GM21360 (cell line): Measurements from ENCODE around the gene ROBO1.

Source experiments
- ATAC-seq: cut with Tn5 transposase; IDR thresholded peaks from one replicate; pipeline ENCODE4 v1.9.1; 2021; ENCODE audit warnings: mild to moderate bottlenecking, moderate library complexity; ENCODE audit not compliant: unreplicated experiment

The ROBO1 gene

GRCh38 chr3:78992830-78993229 lies 775.0 kb downstream of the ROBO1 start:
- no peak for ATAC-seq

DNA sequence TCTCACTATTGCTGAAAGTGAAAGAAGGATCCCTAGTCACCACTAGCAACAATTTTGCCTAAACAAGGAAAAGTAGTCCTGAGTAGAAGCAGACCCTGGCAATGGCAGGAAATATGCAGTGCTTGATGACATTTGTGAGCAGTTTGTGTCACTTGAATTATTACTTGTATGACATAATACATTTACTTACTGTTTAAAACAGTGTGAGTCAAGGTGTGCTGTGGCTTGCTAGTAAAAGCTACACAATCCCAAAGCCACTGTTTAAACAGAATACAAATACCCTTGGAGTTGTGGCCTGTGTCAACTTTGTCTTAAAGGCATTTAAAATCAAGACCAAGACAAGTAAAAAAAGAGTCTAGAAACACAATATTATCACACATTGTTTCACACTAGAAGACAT lies 775.4 kb downstream of the ROBO1 start:
- no peak for ATAC-seq

DNA sequence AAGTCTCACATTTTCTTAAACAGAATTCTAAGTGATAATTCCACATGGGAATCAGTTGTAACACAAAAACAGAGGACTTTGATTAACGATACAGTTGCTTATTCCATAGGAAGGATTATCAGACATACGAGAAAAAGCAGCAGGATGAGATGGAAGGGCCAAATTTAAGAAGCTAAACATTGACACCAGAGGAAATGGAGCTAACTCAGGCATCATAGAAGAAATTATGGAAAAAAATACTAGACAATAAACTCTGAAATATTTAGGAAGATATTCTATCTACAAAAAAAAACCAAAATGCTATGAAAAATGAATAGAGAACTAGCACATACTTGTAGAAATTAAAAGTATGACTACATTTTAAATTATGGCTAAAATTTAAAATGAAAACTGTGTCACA lies 776.1 kb downstream of the ROBO1 start:
- ATAC-seq, result no peak

DNA sequence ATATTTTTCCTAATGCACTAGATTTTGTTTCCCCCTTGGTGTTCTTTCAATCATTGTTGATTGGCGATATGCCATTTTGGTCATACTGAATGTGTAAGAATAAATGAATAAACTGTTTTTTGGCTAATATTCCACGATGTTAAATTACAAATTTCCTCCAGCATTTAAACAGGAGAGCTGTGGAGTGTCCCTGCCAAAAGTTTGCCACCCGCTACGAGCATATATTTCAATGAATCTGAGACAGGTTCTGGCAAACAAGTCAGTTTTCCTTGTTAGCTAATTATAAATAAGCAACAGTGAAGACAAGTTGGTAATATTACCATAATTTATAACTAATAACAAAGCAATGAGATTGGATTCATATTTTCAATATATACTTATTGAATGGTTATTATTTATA lies 777.6 kb downstream of the ROBO1 start:
- ATAC-seq, result no peak

GRCh38 chr3:78988324-78988723 lies 779.5 kb downstream of the ROBO1 start:
- ATAC-seq, result no peak

- no peak for ATAC-seq
These were observed 781.2 kb downstream of the ROBO1 start for GRCh38 chr3:78986416-78987101.

DNA sequence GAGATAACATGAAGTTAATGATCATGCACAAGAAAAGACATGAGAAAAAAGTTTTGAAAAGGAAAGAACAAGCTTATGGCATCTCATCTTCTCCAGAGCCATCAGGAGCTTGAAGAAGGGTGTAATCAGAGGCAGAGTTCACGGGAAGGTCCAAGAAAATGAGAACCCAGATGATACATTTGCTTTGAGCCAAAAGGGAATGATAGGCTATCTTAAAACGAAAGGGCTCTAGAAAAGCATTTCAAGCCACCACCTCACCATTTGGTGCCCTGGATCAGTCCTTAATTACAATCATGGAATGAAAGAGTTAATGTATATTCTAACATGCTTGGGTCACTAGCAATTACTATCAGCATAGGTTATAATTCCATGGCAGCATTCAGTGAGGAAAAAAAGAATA lies 781.8 kb downstream of the ROBO1 start:
- ATAC-seq, result no peak

DNA sequence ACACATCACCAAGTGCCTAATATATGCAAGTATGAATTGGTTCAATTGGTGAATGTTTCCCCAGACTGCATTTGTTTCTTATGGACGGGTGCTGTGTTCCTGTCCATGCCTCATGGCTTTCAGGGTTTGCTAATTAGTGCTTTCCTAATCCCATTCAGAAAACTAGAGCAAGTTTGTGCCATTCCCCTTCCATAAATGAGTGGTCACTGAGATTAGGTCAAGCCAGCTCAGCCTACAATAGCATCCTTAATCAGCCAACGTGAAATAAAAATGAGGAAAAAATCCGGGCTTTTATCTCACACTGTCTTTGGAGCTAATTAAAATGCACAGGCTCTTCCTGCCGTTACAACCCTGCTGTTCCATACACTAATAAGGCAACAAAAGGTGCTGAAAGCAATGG lies 788.8 kb downstream of the ROBO1 start:
- no peak for ATAC-seq

GRCh38 chr3:78978037-78978436 lies 789.8 kb downstream of the ROBO1 start:
- ATAC-seq, result no peak

DNA sequence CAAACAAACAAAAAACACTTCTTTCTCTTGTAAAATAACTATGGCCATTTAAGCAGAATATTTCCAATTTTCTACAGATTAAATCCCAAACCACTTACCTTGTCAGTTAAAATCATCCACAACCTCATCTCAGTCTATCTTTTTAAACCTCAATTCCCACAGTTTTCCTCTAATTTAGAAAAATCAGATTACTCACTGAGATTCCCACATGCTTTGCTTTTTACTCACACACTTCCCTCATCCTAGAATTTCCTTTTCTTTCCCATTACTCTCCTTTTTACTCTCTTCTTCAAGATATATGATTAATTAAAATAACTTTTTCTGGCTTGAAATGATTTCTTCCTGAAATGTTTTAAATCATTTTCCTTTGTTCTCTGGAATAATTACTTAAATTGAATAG lies 790.7 kb downstream of the ROBO1 start:
- ATAC-seq, result no peak

- ATAC-seq, result no peak
These were observed 791.6 kb downstream of the ROBO1 start for GRCh38 chr3:78976200-78976599.

DNA sequence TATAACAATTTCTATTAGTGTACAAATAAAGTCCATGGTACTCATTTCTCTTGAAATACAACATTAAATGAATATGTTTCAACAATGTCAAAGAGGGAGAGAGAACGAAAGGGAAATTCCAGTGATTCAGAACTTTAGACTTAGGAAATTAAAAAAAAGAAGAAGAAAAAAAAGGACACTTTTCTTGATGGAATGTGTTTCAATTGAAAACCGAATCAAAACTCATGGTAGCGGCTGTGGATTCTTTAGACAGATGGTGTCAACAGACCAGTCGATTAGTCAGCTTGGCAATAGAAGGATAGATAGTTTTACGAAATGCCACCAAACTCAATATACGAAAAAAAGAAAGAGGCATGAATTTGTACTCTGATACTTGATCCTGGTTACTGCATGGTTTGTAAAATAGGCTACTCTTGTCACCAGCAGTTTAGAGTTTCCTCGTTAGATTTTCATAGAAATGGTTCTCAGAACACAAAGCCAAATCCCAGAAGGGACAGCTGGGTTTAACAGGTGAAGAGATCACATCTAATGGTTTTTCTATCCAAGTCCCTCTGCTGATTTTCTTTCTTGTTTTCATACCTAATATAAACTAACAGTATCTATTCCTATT lies 793.5 kb downstream of the ROBO1 start:
- ATAC-seq, result no peak

- ATAC-seq, result no peak
These were observed 795.0 kb downstream of the ROBO1 start for GRCh38 chr3:78972617-78973301.

DNA sequence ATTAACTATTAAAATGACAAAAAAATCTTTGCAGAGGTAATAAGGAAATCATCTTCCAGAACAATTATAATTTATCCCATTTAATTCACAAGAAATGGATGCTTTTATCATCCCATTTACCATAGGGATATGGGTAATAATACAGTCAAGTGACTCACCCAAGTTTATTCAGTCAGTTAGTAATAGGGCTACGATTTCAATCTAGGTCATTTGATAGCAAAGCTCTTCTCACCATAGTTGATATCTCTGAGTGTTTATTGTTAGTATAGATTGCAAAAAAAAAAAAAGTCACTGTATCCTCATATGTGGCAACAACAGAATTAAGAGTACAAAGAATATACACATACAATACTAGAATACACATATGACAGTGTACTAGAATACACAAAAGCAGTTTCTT lies 797.1 kb downstream of the ROBO1 start:
- no peak for ATAC-seq

DNA sequence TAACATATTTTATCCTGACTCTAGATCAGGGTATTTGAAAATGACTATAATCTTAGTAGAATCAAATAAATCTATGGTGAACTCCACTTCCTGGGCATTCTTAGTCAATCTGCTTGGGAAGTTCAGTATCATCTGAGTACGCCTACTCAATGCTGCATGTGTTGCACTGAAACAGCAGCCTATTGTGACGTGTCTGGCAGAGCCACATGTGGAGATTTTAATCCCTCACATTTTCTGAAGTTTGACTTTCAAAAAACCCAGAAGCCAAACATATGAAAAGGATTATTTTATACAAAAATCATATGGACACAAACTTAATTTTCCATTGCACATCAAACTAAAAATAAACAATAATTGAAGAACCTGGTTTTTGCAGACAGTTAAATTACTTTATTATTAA lies 798.3 kb downstream of the ROBO1 start:
- no peak for ATAC-seq

GRCh38 chr3:78967061-78967460 lies 800.7 kb downstream of the ROBO1 start:
- ATAC-seq, result no peak

- ATAC-seq, result no peak
These were observed 804.0 kb downstream of the ROBO1 start for GRCh38 chr3:78963771-78964170.

DNA sequence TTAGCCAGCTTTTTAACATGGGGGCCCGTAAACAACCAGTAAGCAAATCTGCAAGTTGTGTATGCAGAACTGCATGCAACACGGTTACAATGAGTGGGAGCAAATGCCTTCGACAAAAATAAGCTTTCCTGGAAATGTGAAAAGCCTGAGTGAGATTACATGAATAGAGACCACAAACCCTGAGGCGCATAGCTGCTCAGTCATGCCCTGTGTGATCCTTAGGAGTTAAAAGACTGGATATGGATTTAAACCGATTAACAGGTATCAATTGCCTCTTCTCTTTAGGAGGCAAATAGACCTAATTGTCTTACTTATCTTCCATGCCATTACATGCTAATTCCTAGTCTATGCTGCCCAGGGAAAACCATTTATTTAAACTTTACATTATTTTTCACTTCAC lies 810.3 kb downstream of the ROBO1 start:
- ATAC-seq, result no peak

DNA sequence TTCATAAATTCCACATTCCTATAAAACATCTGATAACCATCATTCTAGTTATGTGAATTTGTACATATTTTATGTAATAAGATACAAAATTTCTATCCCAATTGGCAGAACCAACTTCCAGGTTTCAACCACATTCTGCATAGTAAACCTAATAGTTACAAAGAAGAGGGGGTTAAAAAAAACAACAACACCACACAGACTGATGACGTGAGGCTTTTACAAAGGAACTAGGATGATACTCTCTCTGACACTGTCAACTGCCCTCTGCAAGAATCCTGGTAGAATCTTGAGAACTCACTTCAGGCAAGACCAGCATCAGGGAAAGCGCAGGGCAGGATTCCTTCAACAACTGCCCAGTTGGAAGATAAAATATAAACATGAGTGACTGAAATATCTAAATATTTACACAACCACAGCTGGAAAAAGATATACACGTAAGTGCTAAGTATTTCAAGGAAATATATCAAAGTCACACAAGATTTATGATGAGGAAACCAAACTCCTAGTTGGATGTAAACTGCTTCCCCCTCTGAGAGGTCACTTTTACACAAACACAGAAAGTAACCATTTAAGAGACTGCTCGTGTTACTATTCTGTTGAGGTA lies 816.4 kb downstream of the ROBO1 start:
- no peak for ATAC-seq

DNA sequence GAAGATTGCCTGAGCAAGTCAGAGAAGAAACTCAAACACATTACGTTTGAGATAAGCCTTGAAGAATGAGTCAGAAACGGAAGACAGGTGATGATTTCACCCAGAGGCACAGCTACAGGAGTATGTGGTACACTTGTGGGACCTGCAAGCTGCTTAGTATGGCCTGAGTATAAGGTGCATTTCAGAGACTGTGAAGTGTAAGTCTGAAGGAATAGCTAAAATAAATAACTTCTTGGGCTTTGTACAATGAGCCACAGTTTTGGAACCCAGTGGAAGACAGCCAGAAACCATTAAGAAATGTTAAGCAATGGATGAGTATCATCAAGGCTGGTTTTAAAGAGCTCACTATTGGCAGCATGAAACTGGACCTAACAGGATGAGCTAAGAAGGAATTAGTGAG lies 826.2 kb downstream of the ROBO1 start:
- ATAC-seq, result no peak

DNA sequence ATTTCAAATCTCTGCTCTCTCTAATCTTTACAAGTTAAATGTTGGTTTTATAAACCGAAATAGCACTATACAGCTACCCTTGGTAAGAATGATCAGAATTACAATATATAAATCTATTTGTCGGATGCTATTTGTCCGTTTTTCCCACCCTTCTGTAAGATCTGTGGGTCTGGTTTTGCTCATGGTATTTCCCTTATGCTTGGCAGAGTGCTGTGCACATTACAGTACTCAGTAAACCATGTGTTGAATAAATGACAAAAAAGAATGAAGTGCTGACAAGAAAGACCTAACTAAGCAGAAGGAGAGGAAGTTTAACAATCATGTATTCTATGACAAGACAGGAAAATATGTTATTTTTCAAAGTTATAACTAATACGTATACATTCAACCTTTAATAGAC lies 827.2 kb downstream of the ROBO1 start:
- ATAC-seq, result no peak

DNA sequence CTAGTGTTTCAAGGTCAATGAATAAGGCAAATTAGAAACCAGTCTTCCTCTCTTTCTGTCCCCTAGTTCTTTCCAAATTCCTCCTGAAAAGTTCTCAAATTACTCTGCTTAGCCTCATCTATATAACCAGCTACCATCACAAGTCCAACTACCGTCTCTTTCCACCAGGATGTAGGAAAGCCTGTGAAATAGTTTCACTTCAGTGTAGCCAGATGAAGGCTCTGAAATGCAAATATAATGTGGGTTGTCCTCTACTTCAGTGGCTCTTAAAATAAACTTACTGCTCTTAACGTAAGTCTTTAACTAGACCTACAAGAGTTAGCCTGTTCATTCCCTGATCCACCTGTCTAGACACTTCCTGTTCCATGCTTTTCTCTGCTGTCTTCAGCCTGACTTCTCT lies 827.7 kb downstream of the ROBO1 start:
- ATAC-seq, result no peak
